ENCODE measurements around the gene NOTCH4. TPM values are rescaled to one million over a fixed set of nuclear protein-coding genes. Genes with fewer than 3 reads are reported as not detected.

NOTCH4 gene
- total and polyA plus RNA-seq, 2 donors (not counting 3 experiments of a cell fraction or from before 2014, with no cell fraction given): 41.7 to 114 TPM

DNA sequence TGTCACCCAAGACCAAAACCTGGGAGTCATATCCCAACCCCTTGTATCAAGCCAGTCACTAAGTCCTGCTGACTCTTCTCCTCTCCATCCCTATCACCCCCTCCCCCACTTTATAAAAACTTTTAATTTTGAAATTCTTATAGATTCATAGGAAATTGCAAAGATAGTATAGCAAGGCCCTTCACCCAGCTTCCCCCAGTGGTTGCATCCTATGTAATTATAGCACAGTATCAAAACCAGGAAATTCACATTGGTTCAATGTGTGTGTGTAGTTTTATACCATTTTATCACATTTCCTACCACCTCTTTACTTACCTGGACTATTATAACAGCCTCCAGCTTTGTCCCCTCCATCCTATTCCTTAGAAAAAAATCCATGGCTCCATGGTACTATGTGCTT lies 65.8 kb downstream of the NOTCH4 start:
- Histone ChIP-seq H2AFZ (ENCODE audit: low read depth, low read length) (no peak overlapping the region), H3K9ac (replicated peaks; ENCODE audit: extremely low read depth, insufficient read depth, low read length) (no peak overlapping the region), H3K4me3 (replicated peaks in 1 of 3; ENCODE audit: insufficient read depth in 1 of 3, low read depth in 1 of 3, low read length in 3 of 3) (no peak overlapping the region), H3K79me2 (ENCODE audit: control insufficient read depth, insufficient read depth, low read length) (peaks cover 4% of the 10 kb centered on the region), H3K27me3 (ENCODE audit: control insufficient read depth in 2 of 2, insufficient read depth in 2 of 2, low read length in 2 of 2) (no peaks in the 10 kb centered on the region), H3K4me2 (ENCODE audit: insufficient read depth, low read length) (no peak overlapping the region), H3K9me1 (replicated peaks; ENCODE audit: control insufficient read depth, extremely low read depth, insufficient read depth, low read length) (no peaks in the 10 kb centered on the region), H3K4me1 (ENCODE audit: control insufficient read depth, extremely low read depth, insufficient read depth, low read length) (peaks cover 11% of the 10 kb centered on the region), H4K20me1 (replicated peaks; ENCODE audit: control insufficient read depth, extremely low read depth, insufficient read depth, low read length) (no peaks in the 10 kb centered on the region), H3K27ac (ENCODE audit: insufficient read depth, low read depth, low read length) (no peak overlapping the region), H3K36me3 (ENCODE audit: control insufficient read depth in 2 of 2, extremely low read depth in 1 of 2, insufficient read depth in 2 of 2, low read length in 2 of 2) (peaks cover 0 to 7% of the 10 kb centered on the region in 2 experiments), H3K9me3 (replicated peaks; ENCODE audit: control insufficient read depth, insufficient read depth, low read length) (no peaks in the 10 kb centered on the region)
- DNase-seq (ENCODE audit: low read depth, low spot score): no peak
- dilution Hi-C loops (cut with MboI; ENCODE audit: extremely low pct_ligation_motif_present, low sequenced_read_pairs): no loop called here
- intact Hi-C loops (cut with micrococcal nuclease): no loop called here
- no TSS peak for BruUV-seq (replicated peaks)
- ChIA-PET CTCF (interaction anchor here (0.6 kb wide), 1 partner anchor 434 kb away, joined by 3 read pairs; no protein-coding TSS in a partner anchor), POLR2A (no interaction called here)
- TF ChIP-seq EZH2 (IDR thresholded peaks at IDR 0.05; ENCODE audit: borderline replicate concordance, low read depth, low read length, severe bottlenecking) (no peak), JUN (IDR thresholded peaks at IDR 0.05; ENCODE audit: borderline replicate concordance, insufficient read depth, insufficient read length, low read depth) (no peak), POLR2A (IDR thresholded peaks at IDR 0.05; ENCODE audit: low read depth, low read length) (no peak)
- TF ChIP-seq, protein P1, sequence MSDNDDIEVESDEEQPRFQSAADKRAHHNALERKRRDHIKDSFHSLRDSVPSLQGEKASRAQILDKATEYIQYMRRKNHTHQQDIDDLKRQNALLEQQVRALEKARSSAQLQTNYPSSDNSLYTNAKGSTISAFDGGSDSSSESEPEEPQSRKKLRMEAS (IDR thresholded peaks at IDR 0.05; ENCODE audit: insufficient read depth, insufficient read length): no peak
- FAIRE-seq: no peak

DNA sequence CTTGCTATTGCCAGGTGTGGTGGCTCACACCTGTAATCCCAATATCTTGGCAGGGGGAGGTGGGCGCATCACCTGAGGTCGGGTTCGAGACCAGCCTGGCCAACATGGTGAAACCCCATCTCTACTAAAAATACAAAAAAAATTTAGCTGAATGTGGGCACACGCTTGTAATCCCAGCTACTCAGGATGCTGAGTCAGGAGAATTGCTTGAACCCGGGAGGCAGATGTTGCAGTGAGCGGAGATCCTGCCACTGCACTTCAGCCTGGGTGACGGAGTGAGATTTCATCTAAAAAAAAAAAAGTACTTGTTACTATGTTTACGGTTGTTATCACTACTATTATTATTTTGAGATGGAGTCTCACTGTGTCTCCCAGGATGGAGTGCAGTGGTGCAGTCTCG lies 67.0 kb downstream of the NOTCH4 start:
- Histone ChIP-seq H4K20me1 (replicated peaks; ENCODE audit: control insufficient read depth, extremely low read depth, insufficient read depth, low read length) (no peaks in the 10 kb centered on the region), H2AFZ (ENCODE audit: low read depth, low read length) (no peak overlapping the region), H3K9me1 (replicated peaks; ENCODE audit: control insufficient read depth, extremely low read depth, insufficient read depth, low read length) (no peaks in the 10 kb centered on the region), H3K36me3 (ENCODE audit: control insufficient read depth in 2 of 2, extremely low read depth in 1 of 2, insufficient read depth in 2 of 2, low read length in 2 of 2) (peaks cover 0 to 7% of the 10 kb centered on the region in 2 experiments), H3K4me2 (ENCODE audit: insufficient read depth, low read length) (no peak overlapping the region), H3K27me3 (ENCODE audit: control insufficient read depth in 2 of 2, insufficient read depth in 2 of 2, low read length in 2 of 2) (peaks cover 0 to 4% of the 10 kb centered on the region in 2 experiments), H3K4me3 (replicated peaks in 1 of 3; ENCODE audit: insufficient read depth in 1 of 3, low read depth in 1 of 3, low read length in 3 of 3) (no peak overlapping the region), H3K27ac (ENCODE audit: insufficient read depth, low read depth, low read length) (no peak overlapping the region), H3K9me3 (replicated peaks; ENCODE audit: control insufficient read depth, insufficient read depth, low read length) (no peaks in the 10 kb centered on the region), H3K4me1 (ENCODE audit: control insufficient read depth, extremely low read depth, insufficient read depth, low read length) (peaks cover 21% of the 10 kb centered on the region), H3K79me2 (ENCODE audit: control insufficient read depth, insufficient read depth, low read length) (peaks cover 4% of the 10 kb centered on the region), H3K9ac (replicated peaks; ENCODE audit: extremely low read depth, insufficient read depth, low read length) (no peak overlapping the region)
- dilution Hi-C loops (cut with MboI; ENCODE audit: extremely low pct_ligation_motif_present, low sequenced_read_pairs) (no loop called here), intact Hi-C loops (cut with micrococcal nuclease) (no loop called here)
- FAIRE-seq: no peak
- CTCF ChIA-PET: no interaction called here
- DNase-seq (ENCODE audit: low read depth, low spot score): no peak
- TF ChIP-seq, protein P1 (IDR thresholded peaks at IDR 0.05; ENCODE audit: insufficient read depth, insufficient read length): no peak
- TF ChIP-seq POLR2A (IDR thresholded peaks at IDR 0.05; ENCODE audit: low read depth, low read length): no peak
- TF ChIP-seq EZH2 (IDR thresholded peaks at IDR 0.05; ENCODE audit: borderline replicate concordance, low read depth, low read length, severe bottlenecking): no peak
- no peak for TF ChIP-seq MYC (IDR thresholded peaks at IDR 0.05; ENCODE audit: low read depth, low read length)
- TF ChIP-seq JUN (IDR thresholded peaks at IDR 0.05; ENCODE audit: borderline replicate concordance, insufficient read depth, insufficient read length, low read depth): no peak
- TF ChIP-seq, protein P2, sequence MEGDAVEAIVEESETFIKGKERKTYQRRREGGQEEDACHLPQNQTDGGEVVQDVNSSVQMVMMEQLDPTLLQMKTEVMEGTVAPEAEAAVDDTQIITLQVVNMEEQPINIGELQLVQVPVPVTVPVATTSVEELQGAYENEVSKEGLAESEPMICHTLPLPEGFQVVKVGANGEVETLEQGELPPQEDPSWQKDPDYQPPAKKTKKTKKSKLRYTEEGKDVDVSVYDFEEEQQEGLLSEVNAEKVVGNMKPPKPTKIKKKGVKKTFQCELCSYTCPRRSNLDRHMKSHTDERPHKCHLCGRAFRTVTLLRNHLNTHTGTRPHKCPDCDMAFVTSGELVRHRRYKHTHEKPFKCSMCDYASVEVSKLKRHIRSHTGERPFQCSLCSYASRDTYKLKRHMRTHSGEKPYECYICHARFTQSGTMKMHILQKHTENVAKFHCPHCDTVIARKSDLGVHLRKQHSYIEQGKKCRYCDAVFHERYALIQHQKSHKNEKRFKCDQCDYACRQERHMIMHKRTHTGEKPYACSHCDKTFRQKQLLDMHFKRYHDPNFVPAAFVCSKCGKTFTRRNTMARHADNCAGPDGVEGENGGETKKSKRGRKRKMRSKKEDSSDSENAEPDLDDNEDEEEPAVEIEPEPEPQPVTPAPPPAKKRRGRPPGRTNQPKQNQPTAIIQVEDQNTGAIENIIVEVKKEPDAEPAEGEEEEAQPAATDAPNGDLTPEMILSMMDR (IDR thresholded peaks at IDR 0.05; ENCODE audit: extremely low read depth in 1 of 2, insufficient read depth in 1 of 2, low read depth in 1 of 2, low read length in 2 of 2): no peak
- TF ChIP-seq GATA2 (IDR thresholded peaks at IDR 0.05; ENCODE audit: insufficient read depth, insufficient read length, low read depth, low read length): no peak
- TF ChIP-seq FOS (IDR thresholded peaks at IDR 0.05; ENCODE audit: borderline replicate concordance, insufficient read depth, low read length): no peak
- no peak for TF ChIP-seq POLR2AphosphoS5 (IDR thresholded peaks at IDR 0.05; ENCODE audit: insufficient read depth, low read depth, low read length)
- POLR2A ChIA-PET: no interaction called here
- BruUV-seq (replicated peaks): no TSS peak

Measured in endothelial cell of umbilical vein (primary cell).